Fibroblast of skin of scalp (primary cell): ENCODE data around the gene TEDC2.
A peak's percentile ranks its signal among the peaks of the same experiment; 100 is the strongest.

Experiments
- DNase-seq: peaks from one replicate; pipeline ENCODE4 v3.0.0-alpha.2; 2013

Gene TEDC2

DNA sequence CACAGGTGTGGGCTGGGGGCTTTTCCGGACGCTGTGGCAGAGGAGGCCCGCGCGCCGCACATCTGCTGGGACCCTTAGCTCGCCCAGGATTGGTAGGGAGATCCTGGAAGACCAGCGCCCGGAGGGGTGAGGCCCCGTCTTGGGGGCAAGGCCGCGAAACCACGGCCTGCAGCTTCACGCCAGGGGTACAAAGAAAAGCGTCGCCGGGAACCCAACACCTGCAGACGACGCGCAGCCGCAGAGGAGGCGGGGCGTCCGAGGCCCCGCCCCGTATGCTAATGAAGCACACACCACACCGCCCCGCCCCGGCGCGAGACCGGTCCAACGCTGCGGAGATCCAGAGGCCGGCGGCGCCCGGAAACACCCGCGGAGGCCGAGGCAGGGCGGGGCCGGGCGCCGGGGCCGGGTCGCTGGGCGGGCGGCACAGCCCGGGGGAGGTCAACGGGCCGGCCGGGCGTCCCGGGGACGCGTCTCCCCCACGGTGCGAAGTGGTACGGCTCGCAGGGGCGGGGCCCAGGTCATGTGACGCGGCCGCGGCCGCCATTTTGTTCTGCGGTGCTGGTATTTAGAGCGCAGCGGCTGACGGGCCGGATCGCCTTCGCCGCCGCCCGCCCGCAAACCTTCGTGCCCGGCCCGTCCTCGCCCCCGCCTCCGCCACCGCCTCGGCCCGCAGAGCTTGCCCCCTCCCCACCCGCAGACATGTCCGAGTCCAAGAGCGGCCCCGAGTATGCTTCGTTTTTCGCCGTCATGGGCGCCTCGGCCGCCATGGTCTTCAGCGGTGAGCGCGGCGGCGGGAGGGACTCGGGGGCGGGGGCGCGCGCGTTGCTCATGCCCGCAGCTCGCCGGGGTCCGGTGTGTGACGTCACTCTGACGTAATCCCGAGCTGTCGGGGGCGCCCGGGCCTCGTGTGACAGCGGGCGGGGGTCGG, 53.8 kb downstream of the TEDC2 start, which contains the start of gene ATP6V0C:
ATP6V0C (plus strand) TSS at position 548 of the 928 bp plus-strand sequence; CDS start at position 700, 152 bp downstream.
- DNase-seq: peak; percentile 86
